Body of pancreas (tissue), 4 donors: Measurements from ENCODE around the gene CA5A.
"Not testable (repeated sequence)": the region's sequence is repeated elsewhere in the genome, so short reads cannot be mapped to it uniquely, and the experiment has no call there.

Source experiments
- CTCF ChIP-seq, 7 experiments: fragments of 450-650 bp in 4 of 7; fragments of 200-600 bp in 3 of 7; sonication (generic) in 3 of 7; IDR thresholded peaks; one replicate each; pipeline ENCODE4 v1.5.1; 2016 to 2019; ENCODE audit warnings: antibody characterized with exemption in 7 of 7
- POLR2A ChIP-seq, 3 donors: fragments of 450-650 bp; IDR thresholded peaks; one replicate each; pipeline ENCODE4 v1.6.1; 2016; ENCODE audit warnings: antibody characterized with exemption in 3 of 3, mild to moderate bottlenecking in 2 of 3

- not testable (repeated sequence) for TF ChIP-seq CTCF, POLR2A (IDR thresholded peaks at IDR 0.05)
These were observed 48.0 kb downstream of the CA5A start for GRCh38 chr16:87888346-87888745.
